Activated T-helper 2 cell treated with anti-CD3 and anti-CD28 coated beads, Interferon-gamma antibody, Interleukin-2, Interleukin-4, amounts not matched to agents 10 μg/mL and 5 μg/mL and 100 μg/mL, durations not matched to agents 14 hours and 24 hours and 36 hours (primary cell): ENCODE measurements around the gene GIMAP1. TPM values are rescaled to one million over a fixed set of nuclear protein-coding genes. Genes with fewer than 3 reads are reported as not detected.

Experiments used
- DNase-seq: peaks from one replicate; pipeline ENCODE4 v3.0.0; 2021; ENCODE audit warnings: low spot score
- H3K27ac Mint-ChIP-seq: one replicate; pipeline ENCODE4 v1.8.0; 2021; ENCODE audit warnings: mixed read lengths
- H3K27me3 Mint-ChIP-seq: one replicate; pipeline ENCODE4 v1.8.0; 2021; ENCODE audit warnings: low read depth, mixed read lengths
- H3K36me3 Mint-ChIP-seq: one replicate; pipeline ENCODE4 v1.8.0; 2021; ENCODE audit warnings: low read depth, mixed read lengths
- H3K4me1 Mint-ChIP-seq: one replicate; pipeline ENCODE4 v1.8.0; 2021; ENCODE audit warnings: low read depth, mixed read lengths
- H3K4me3 Mint-ChIP-seq: one replicate; pipeline ENCODE4 v1.8.0; 2021; ENCODE audit warnings: low read depth, mild to moderate bottlenecking, moderate library complexity, mixed read lengths
- H3K9me3 Mint-ChIP-seq: one replicate; pipeline ENCODE4 v1.8.0; 2021; ENCODE audit warnings: mixed read lengths
- intact Hi-C: fragments of 100-400 bp; cut with micrococcal nuclease; formaldehyde crosslinking; loops from one replicate; pipeline ENCODE4 v1.15.1; 2023
- total RNA-seq: library from RNA; stranded (reverse); gene quantifications from 2 replicates; pipeline ENCODE4 v1.2.3, GENCODE V29; 2022

GIMAP1 gene
- total RNA-seq, 1 donor from 2014 or later: 4.5 TPM

- Mint-ChIP-seq H3K27ac (no peak overlapping the region), H3K27me3 (no peaks in the 10 kb centered on the region), H3K36me3 (peaks cover 74% of the 10 kb centered on the region), H3K4me3 (no peak overlapping the region), H3K9me3 (peaks cover 47% of the 10 kb centered on the region), H3K4me1 (peaks cover 38% of the 10 kb centered on the region)
- DNase-seq: no peak
- intact Hi-C loops: no loop called here
Observed at GRCh38 chr7:150728011-150728410, 11.6 kb downstream of the GIMAP1 start.

GRCh38 chr7:150728609-150729008 lies 12.2 kb downstream of the GIMAP1 start:
- no peak for DNase-seq
- intact Hi-C loops: no loop called here
- H3K4me1 Mint-ChIP-seq: peaks cover 39% of the 10 kb centered on the region
- peaks cover 68% of the 10 kb centered on the region for H3K36me3 Mint-ChIP-seq
- no peak overlapping the region for H3K27ac Mint-ChIP-seq
- peaks cover 47% of the 10 kb centered on the region for H3K9me3 Mint-ChIP-seq
- no peak overlapping the region for H3K4me3 Mint-ChIP-seq
- H3K27me3 Mint-ChIP-seq: no peaks in the 10 kb centered on the region

GRCh38 chr7:150731916-150732315 lies 15.5 kb downstream of the GIMAP1 start:
- DNase-seq: no peak
- peaks cover 65% of the 10 kb centered on the region for H3K4me1 Mint-ChIP-seq
- peaks cover 34% of the 10 kb centered on the region for H3K9me3 Mint-ChIP-seq
- intact Hi-C loops: loop anchor here (2.0 to 10.0 kb wide), 7 partner anchors 15 to 857 kb away; partner anchors contain the start of genes ACTR3C, ATP6V0E2, GIMAP1 and GIMAP2
- peak overlapping the region; percentile 44 for H3K4me3 Mint-ChIP-seq
- H3K36me3 Mint-ChIP-seq: peaks cover 46% of the 10 kb centered on the region
- H3K27me3 Mint-ChIP-seq: no peaks in the 10 kb centered on the region
- H3K27ac Mint-ChIP-seq: peak overlapping the region; percentile 90

GRCh38 chr7:150732786-150733481 lies 16.5 kb downstream of the GIMAP1 start:
- intact Hi-C loops: loop anchor here (1.0 to 10.0 kb wide), 8 partner anchors 16 to 858 kb away; partner anchors contain the start of genes ACTR3C, ATP6V0E2, GIMAP1 and GIMAP2
- Mint-ChIP-seq H3K36me3 (peaks cover 38% of the 10 kb centered on the region), H3K27me3 (no peaks in the 10 kb centered on the region), H3K4me3 (peak overlapping the region; percentile 9), H3K9me3 (peaks cover 24% of the 10 kb centered on the region), H3K4me1 (peaks cover 66% of the 10 kb centered on the region), H3K27ac (peak overlapping the region; percentile 90)
- DNase-seq: no peak

GRCh38 chr7:150733482-150734095 lies 17.2 kb downstream of the GIMAP1 start:
- peaks cover 67% of the 10 kb centered on the region for H3K4me1 Mint-ChIP-seq
- intact Hi-C loops: loop anchor here (1.0 to 10.0 kb wide), 9 partner anchors 17 to 859 kb away; partner anchors contain the start of genes ACTR3C, ATP6V0E2, GIMAP1 and GIMAP2

GRCh38 chr7:150734254-150734653 lies 17.8 kb downstream of the GIMAP1 start:
- H3K36me3 Mint-ChIP-seq: peaks cover 39% of the 10 kb centered on the region
- no peaks in the 10 kb centered on the region for H3K27me3 Mint-ChIP-seq
- no peak overlapping the region for H3K4me3 Mint-ChIP-seq
- H3K27ac Mint-ChIP-seq: peak overlapping the region; percentile 90
- intact Hi-C loops: loop anchor here (1.0 to 10.0 kb wide), 5 partner anchors 20 to 859 kb away; partner anchors contain the start of genes ACTR3C, ATP6V0E2, GIMAP2 and LRRC61
- DNase-seq: no peak
- H3K4me1 Mint-ChIP-seq: peaks cover 70% of the 10 kb centered on the region
- peaks cover 13% of the 10 kb centered on the region for H3K9me3 Mint-ChIP-seq

More at GRCh38 chr7:150733482-150734095, 17.2 kb downstream of the GIMAP1 start:
- no peak for DNase-seq
- H3K36me3 Mint-ChIP-seq: peaks cover 38% of the 10 kb centered on the region
- peak overlapping the region; percentile 90 for H3K27ac Mint-ChIP-seq
- peak overlapping the region; percentile 9 for H3K4me3 Mint-ChIP-seq
- H3K9me3 Mint-ChIP-seq: peaks cover 18% of the 10 kb centered on the region
- H3K27me3 Mint-ChIP-seq: no peaks in the 10 kb centered on the region

GRCh38 chr7:150735596-150736358 lies 19.4 kb downstream of the GIMAP1 start:
- Mint-ChIP-seq H3K27me3 (no peaks in the 10 kb centered on the region), H3K9me3 (peaks cover 18% of the 10 kb centered on the region), H3K27ac (peak overlapping the region; percentile 90), H3K4me3 (no peak overlapping the region), H3K36me3 (peaks cover 40% of the 10 kb centered on the region), H3K4me1 (peaks cover 75% of the 10 kb centered on the region)
- intact Hi-C loops: loop anchor here (2.0 to 10.0 kb wide), 2 partner anchors 219 to 861 kb away; partner anchors contain the start of gene ATP6V0E2
- DNase-seq: no peak

- Mint-ChIP-seq H3K4me3 (peak overlapping the region; percentile 91), H3K4me1 (peaks cover 78% of the 10 kb centered on the region), H3K9me3 (peaks cover 13% of the 10 kb centered on the region), H3K27me3 (no peaks in the 10 kb centered on the region), H3K36me3 (peaks cover 47% of the 10 kb centered on the region), H3K27ac (peak overlapping the region; percentile 91)
- intact Hi-C loops: loop anchor here (1.0 to 10.0 kb wide), 4 partner anchors 21 to 862 kb away; partner anchors contain the start of genes ATP6V0E2, GIMAP1 and GIMAP8
- DNase-seq: no peak
Observed at GRCh38 chr7:150736864-150737263, 20.5 kb downstream of the GIMAP1 start.

- H3K4me3 Mint-ChIP-seq: peak within 1 kb of the TSS; percentile 91
- H3K36me3 Mint-ChIP-seq: peaks cover 53% of the 10 kb centered on the region
- no peaks in the 10 kb centered on the region for H3K27me3 Mint-ChIP-seq
- peak; percentile 44 for DNase-seq
- H3K9me3 Mint-ChIP-seq: peaks cover 12% of the 10 kb centered on the region
- H3K4me1 Mint-ChIP-seq: peaks cover 78% of the 10 kb centered on the region
- H3K27ac Mint-ChIP-seq: peak within 1 kb of the TSS; percentile 91
- intact Hi-C loops: loop anchor here (1.0 to 10.0 kb wide), 5 partner anchors 18 to 863 kb away; partner anchors contain the start of genes ATP6V0E2, GIMAP1 and GIMAP8
Observed at GRCh38 chr7:150737265-150738055, 21.0 kb downstream of the GIMAP1 start, which contains the start of gene GIMAP5. Gene GIMAP5 (plus strand): TSS chr7:150737418. CDS start chr7:150740885, 3,467 bp downstream.

GRCh38 chr7:150738092-150738491 lies 21.7 kb downstream of the GIMAP1 start:
- Mint-ChIP-seq H3K36me3 (peaks cover 60% of the 10 kb centered on the region), H3K4me3 (peak overlapping the region; percentile 91), H3K27ac (peak overlapping the region; percentile 91), H3K27me3 (no peaks in the 10 kb centered on the region), H3K4me1 (peaks cover 78% of the 10 kb centered on the region), H3K9me3 (peaks cover 12% of the 10 kb centered on the region)
- intact Hi-C loops: loop anchor here (1.0 to 10.0 kb wide), 2 partner anchors 17 to 863 kb away; partner anchors contain the start of gene ATP6V0E2
- no peak for DNase-seq

- H3K27me3 Mint-ChIP-seq: no peaks in the 10 kb centered on the region
- intact Hi-C loops: loop anchor here (1.0 to 10.0 kb wide), 2 partner anchors 17 to 864 kb away; partner anchors contain the start of gene ATP6V0E2
- peak overlapping the region; percentile 91 for H3K4me3 Mint-ChIP-seq
- no peak for DNase-seq
- peaks cover 12% of the 10 kb centered on the region for H3K9me3 Mint-ChIP-seq
- H3K36me3 Mint-ChIP-seq: peaks cover 65% of the 10 kb centered on the region
- peak overlapping the region; percentile 91 for H3K27ac Mint-ChIP-seq
- H3K4me1 Mint-ChIP-seq: peaks cover 78% of the 10 kb centered on the region
Observed at GRCh38 chr7:150738591-150739001, 22.2 kb downstream of the GIMAP1 start.
